ENCODE measurements around the gene PCSK5.

Gene PCSK5

GRCh38 chr9:75990576-75991304, 100.3 kb downstream of the PCSK5 start:
- no peaks in the 10 kb centered on the region for H3K36me3 Mint-ChIP-seq
- H3K4me1 Mint-ChIP-seq = no peaks in the 10 kb centered on the region

GRCh38 chr9:75992482-75993206, 102.2 kb downstream of the PCSK5 start:
- no peak for ATAC-seq
- no peak overlapping the region for H3K27ac Mint-ChIP-seq
- H3K9me3 Mint-ChIP-seq = peaks cover 5% of the 10 kb centered on the region
- no peaks in the 10 kb centered on the region for H3K36me3 Mint-ChIP-seq
- no peaks in the 10 kb centered on the region for H3K4me1 Mint-ChIP-seq
- no peaks in the 10 kb centered on the region for H3K27me3 Mint-ChIP-seq
- no peak overlapping the region for H3K4me3 Mint-ChIP-seq

More at GRCh38 chr9:75990576-75991304, 100.3 kb downstream of the PCSK5 start:
- peaks cover 5% of the 10 kb centered on the region for H3K9me3 Mint-ChIP-seq
- no peaks in the 10 kb centered on the region for H3K27me3 Mint-ChIP-seq
- H3K27ac Mint-ChIP-seq = no peak overlapping the region
- H3K4me3 Mint-ChIP-seq = no peak overlapping the region
- ATAC-seq = no peak

GRCh38 chr9:75993434-75993833, 103.0 kb downstream of the PCSK5 start:
- Mint-ChIP-seq H3K27me3 (no peaks in the 10 kb centered on the region), H3K4me3 (no peak overlapping the region), H3K36me3 (no peaks in the 10 kb centered on the region), H3K4me1 (no peaks in the 10 kb centered on the region), H3K27ac (no peak overlapping the region), H3K9me3 (peaks cover 5% of the 10 kb centered on the region)
- no peak for ATAC-seq

GRCh38 chr9:75995066-75995465, 104.6 kb downstream of the PCSK5 start:
- Mint-ChIP-seq H3K9me3 (peaks cover 5% of the 10 kb centered on the region), H3K27me3 (no peaks in the 10 kb centered on the region), H3K27ac (no peak overlapping the region), H3K36me3 (no peaks in the 10 kb centered on the region), H3K4me1 (no peaks in the 10 kb centered on the region), H3K4me3 (no peak overlapping the region)
- no peak for ATAC-seq

GRCh38 chr9:75996726-75997125, 106.3 kb downstream of the PCSK5 start:
- H3K4me3 Mint-ChIP-seq = no peak overlapping the region
- ATAC-seq = no peak
- H3K27ac Mint-ChIP-seq = no peak overlapping the region
- no peaks in the 10 kb centered on the region for H3K4me1 Mint-ChIP-seq
- H3K36me3 Mint-ChIP-seq = no peaks in the 10 kb centered on the region
- no peaks in the 10 kb centered on the region for H3K27me3 Mint-ChIP-seq
- H3K9me3 Mint-ChIP-seq = peaks cover 5% of the 10 kb centered on the region

- Mint-ChIP-seq H3K9me3 (peaks cover 5% of the 10 kb centered on the region), H3K4me3 (no peak overlapping the region), H3K27me3 (no peaks in the 10 kb centered on the region), H3K4me1 (no peaks in the 10 kb centered on the region), H3K36me3 (no peaks in the 10 kb centered on the region), H3K27ac (no peak overlapping the region)
- no peak for ATAC-seq
Observed at GRCh38 chr9:75997206-75997605, 106.7 kb downstream of the PCSK5 start.

- H3K36me3 Mint-ChIP-seq = no peaks in the 10 kb centered on the region
- ATAC-seq = no peak
- H3K27ac Mint-ChIP-seq = no peak overlapping the region
- no peaks in the 10 kb centered on the region for H3K4me1 Mint-ChIP-seq
- H3K27me3 Mint-ChIP-seq = no peaks in the 10 kb centered on the region
- no peak overlapping the region for H3K4me3 Mint-ChIP-seq
- peaks cover 5% of the 10 kb centered on the region for H3K9me3 Mint-ChIP-seq
Observed at GRCh38 chr9:75998096-75998780, 107.8 kb downstream of the PCSK5 start.

- H3K4me1 Mint-ChIP-seq = no peaks in the 10 kb centered on the region
- H3K9me3 Mint-ChIP-seq = no peaks in the 10 kb centered on the region
- H3K36me3 Mint-ChIP-seq = no peaks in the 10 kb centered on the region
- H3K27ac Mint-ChIP-seq = no peak overlapping the region
- no peak for ATAC-seq
- H3K27me3 Mint-ChIP-seq = no peaks in the 10 kb centered on the region
- no peak overlapping the region for H3K4me3 Mint-ChIP-seq
Observed at GRCh38 chr9:76001459-76001858, 111.0 kb downstream of the PCSK5 start.

GRCh38 chr9:76003041-76003440, 112.6 kb downstream of the PCSK5 start:
- Mint-ChIP-seq H3K4me1 (no peaks in the 10 kb centered on the region), H3K36me3 (no peaks in the 10 kb centered on the region), H3K27me3 (no peaks in the 10 kb centered on the region), H3K9me3 (no peaks in the 10 kb centered on the region), H3K4me3 (no peak overlapping the region), H3K27ac (no peak overlapping the region)
- ATAC-seq = no peak

GRCh38 chr9:76004526-76004925, 114.1 kb downstream of the PCSK5 start:
- ATAC-seq = no peak
- no peaks in the 10 kb centered on the region for H3K4me1 Mint-ChIP-seq
- H3K27ac Mint-ChIP-seq = no peak overlapping the region
- H3K36me3 Mint-ChIP-seq = no peaks in the 10 kb centered on the region
- no peaks in the 10 kb centered on the region for H3K9me3 Mint-ChIP-seq
- no peak overlapping the region for H3K4me3 Mint-ChIP-seq
- H3K27me3 Mint-ChIP-seq = no peaks in the 10 kb centered on the region

- Mint-ChIP-seq H3K4me3 (no peak overlapping the region), H3K36me3 (no peaks in the 10 kb centered on the region), H3K4me1 (no peaks in the 10 kb centered on the region), H3K9me3 (no peaks in the 10 kb centered on the region), H3K27me3 (no peaks in the 10 kb centered on the region), H3K27ac (no peak overlapping the region)
- ATAC-seq = no peak
Observed at GRCh38 chr9:76007935-76008334, 117.5 kb downstream of the PCSK5 start.

- H3K9me3 Mint-ChIP-seq = peaks cover 6% of the 10 kb centered on the region
- no peaks in the 10 kb centered on the region for H3K4me1 Mint-ChIP-seq
- H3K36me3 Mint-ChIP-seq = no peaks in the 10 kb centered on the region
- ATAC-seq = no peak
- no peaks in the 10 kb centered on the region for H3K27me3 Mint-ChIP-seq
- H3K27ac Mint-ChIP-seq = no peak overlapping the region
- no peak overlapping the region for H3K4me3 Mint-ChIP-seq
Observed at GRCh38 chr9:76013809-76014208, 123.3 kb downstream of the PCSK5 start.

GRCh38 chr9:76018235-76018634, 127.8 kb downstream of the PCSK5 start:
- no peak for ATAC-seq
- Mint-ChIP-seq H3K4me1 (no peaks in the 10 kb centered on the region), H3K27ac (no peak overlapping the region)

GRCh38 chr9:76018761-76019160, 128.3 kb downstream of the PCSK5 start:
- Mint-ChIP-seq H3K27ac (no peak overlapping the region), H3K4me3 (no peak overlapping the region), H3K4me1 (no peaks in the 10 kb centered on the region), H3K9me3 (peaks cover 9% of the 10 kb centered on the region), H3K27me3 (no peaks in the 10 kb centered on the region), H3K36me3 (no peaks in the 10 kb centered on the region)
- ATAC-seq = no peak

More at GRCh38 chr9:76018235-76018634, 127.8 kb downstream of the PCSK5 start:
- Mint-ChIP-seq H3K4me3 (no peak overlapping the region), H3K27me3 (no peaks in the 10 kb centered on the region), H3K36me3 (no peaks in the 10 kb centered on the region), H3K9me3 (peaks cover 9% of the 10 kb centered on the region)

- H3K27me3 Mint-ChIP-seq = no peaks in the 10 kb centered on the region
- no peaks in the 10 kb centered on the region for H3K4me1 Mint-ChIP-seq
- H3K9me3 Mint-ChIP-seq = peaks cover 8% of the 10 kb centered on the region
- H3K4me3 Mint-ChIP-seq = no peak overlapping the region
- ATAC-seq = no peak
- no peak overlapping the region for H3K27ac Mint-ChIP-seq
- H3K36me3 Mint-ChIP-seq = no peaks in the 10 kb centered on the region
Observed at GRCh38 chr9:76020652-76021051, 130.2 kb downstream of the PCSK5 start.

Measured in stimulated activated memory B cell treated with anti-CD40 and anti-IgM and Interleukin-4, amounts not matched to agents 10 μg/mL and 1 μg/mL and 100 μg/mL, for 72 hours (primary cell).